Nephron (organoid): ENCODE results near the gene SLC30A2.
A peak's percentile ranks its signal among the peaks of the same experiment; 100 is the strongest.

Source experiments
- H3K27ac Mint-ChIP-seq, 3 experiments: 2 replicates each; pipeline ENCODE4 v1.8.0; 2020; ENCODE audit warnings: mixed read lengths in 3 of 3, mild to moderate bottlenecking in 2 of 3, moderate library complexity in 1 of 3
- H3K27me3 Mint-ChIP-seq: 2 replicates; pipeline ENCODE4 v1.8.0; 2021; ENCODE audit warnings: low read depth, mild to moderate bottlenecking, moderate library complexity, mixed read lengths
- H3K36me3 Mint-ChIP-seq: 2 replicates; pipeline ENCODE4 v1.8.0; 2020; ENCODE audit warnings: low read depth, mixed read lengths
- H3K4me1 Mint-ChIP-seq: 2 replicates; pipeline ENCODE4 v1.8.0; 2020; ENCODE audit warnings: mixed read lengths
- H3K4me3 Mint-ChIP-seq, 3 experiments: 2 replicates each; pipeline ENCODE4 v1.8.0; 2020; ENCODE audit warnings: mild to moderate bottlenecking in 3 of 3, mixed read lengths in 3 of 3, moderate library complexity in 2 of 3
- H3K9me3 Mint-ChIP-seq: 2 replicates; pipeline ENCODE4 v1.8.0; 2020; ENCODE audit warnings: mixed read lengths
- CTCF ChIP-seq, 3 experiments: fragments of 200-600 bp; sonication (generic); IDR thresholded peaks; one replicate each; pipeline ENCODE4 v1.5.0; 2021; ENCODE audit warnings: antibody characterized with exemption in 3 of 3; ENCODE audit not compliant: unreplicated experiment in 3 of 3

Gene SLC30A2

GRCh38 chr1:26031196-26031595 is 14.7 kb downstream of the SLC30A2 start:
- Mint-ChIP-seq H3K9me3 (no peaks in the 10 kb centered on the region), H3K4me1 (peaks cover 11% of the 10 kb centered on the region), H3K4me3 (no peak overlapping the region)

GRCh38 chr1:26029864-26030481 is 15.9 kb downstream of the SLC30A2 start:
- peaks cover 33% of the 10 kb centered on the region for H3K27me3 Mint-ChIP-seq
- no peak overlapping the region for H3K27ac Mint-ChIP-seq
- no peak for TF ChIP-seq CTCF (IDR thresholded peaks at IDR 0.05; ENCODE audit: unreplicated experiment in 3 of 3)
- H3K9me3 Mint-ChIP-seq, result no peaks in the 10 kb centered on the region
- peaks cover 15% of the 10 kb centered on the region for H3K4me1 Mint-ChIP-seq
- H3K36me3 Mint-ChIP-seq, result no peaks in the 10 kb centered on the region
- H3K4me3 Mint-ChIP-seq, result no peak overlapping the region

More at GRCh38 chr1:26031196-26031595, 14.7 kb downstream of the SLC30A2 start:
- peaks cover 33% of the 10 kb centered on the region for H3K27me3 Mint-ChIP-seq
- no peaks in the 10 kb centered on the region for H3K36me3 Mint-ChIP-seq
- TF ChIP-seq CTCF (IDR thresholded peaks at IDR 0.05; ENCODE audit: unreplicated experiment in 3 of 3), result no peak
- H3K27ac Mint-ChIP-seq, result no peak overlapping the region

- no peaks in the 10 kb centered on the region for H3K9me3 Mint-ChIP-seq
- H3K27ac Mint-ChIP-seq, result no peak overlapping the region
- no peak for TF ChIP-seq CTCF (IDR thresholded peaks at IDR 0.05; ENCODE audit: unreplicated experiment in 3 of 3)
- no peak overlapping the region for H3K4me3 Mint-ChIP-seq
- peaks cover 20% of the 10 kb centered on the region for H3K4me1 Mint-ChIP-seq
- peaks cover 26% of the 10 kb centered on the region for H3K27me3 Mint-ChIP-seq
- no peaks in the 10 kb centered on the region for H3K36me3 Mint-ChIP-seq
Observed at GRCh38 chr1:26029054-26029863, 16.7 kb downstream of the SLC30A2 start.

- no peaks in the 10 kb centered on the region for H3K36me3 Mint-ChIP-seq
- H3K4me1 Mint-ChIP-seq, result peaks cover 27% of the 10 kb centered on the region
- TF ChIP-seq CTCF (IDR thresholded peaks at IDR 0.05; ENCODE audit: unreplicated experiment in 3 of 3), result no peak
- no peaks in the 10 kb centered on the region for H3K9me3 Mint-ChIP-seq
- no peak overlapping the region for H3K27ac Mint-ChIP-seq
- peaks cover 21% of the 10 kb centered on the region for H3K27me3 Mint-ChIP-seq
- H3K4me3 Mint-ChIP-seq, result no peak overlapping the region
Observed at GRCh38 chr1:26028490-26028980, 17.4 kb downstream of the SLC30A2 start.

GRCh38 chr1:26027716-26028489 is 18.0 kb downstream of the SLC30A2 start:
- peaks cover 19% of the 10 kb centered on the region for H3K27me3 Mint-ChIP-seq
- H3K36me3 Mint-ChIP-seq, result no peaks in the 10 kb centered on the region

More at GRCh38 chr1:26027716-26028489, 18.0 kb downstream of the SLC30A2 start:
- H3K4me1 Mint-ChIP-seq, result peaks cover 31% of the 10 kb centered on the region
- no peaks in the 10 kb centered on the region for H3K9me3 Mint-ChIP-seq
- H3K4me3 Mint-ChIP-seq, result no peak overlapping the region
- peak overlapping the region in 1 of 3 experiments; percentile 46 for H3K27ac Mint-ChIP-seq
- no peak for TF ChIP-seq CTCF (IDR thresholded peaks at IDR 0.05; ENCODE audit: unreplicated experiment in 3 of 3)
